CD4-positive, alpha-beta T cell treated with Interleukin-4 for 1 hour (primary cell): ENCODE measurements around the gene GRPR.
"Not testable (repeated sequence)": the region's sequence is repeated elsewhere in the genome, so short reads cannot be mapped to it uniquely, and the experiment has no call there.

ENCODE experiments used
- DNase-seq, 2 donors: peaks; one replicate each; pipeline ENCODE4 v3.0.0-alpha.2; 2020 to 2022

GRPR gene

GRCh38 chrX:16138108-16138427 lies 14.7 kb downstream of the GRPR start:
- peak in 1 of 2 donors; percentile 7 for DNase-seq

DNA sequence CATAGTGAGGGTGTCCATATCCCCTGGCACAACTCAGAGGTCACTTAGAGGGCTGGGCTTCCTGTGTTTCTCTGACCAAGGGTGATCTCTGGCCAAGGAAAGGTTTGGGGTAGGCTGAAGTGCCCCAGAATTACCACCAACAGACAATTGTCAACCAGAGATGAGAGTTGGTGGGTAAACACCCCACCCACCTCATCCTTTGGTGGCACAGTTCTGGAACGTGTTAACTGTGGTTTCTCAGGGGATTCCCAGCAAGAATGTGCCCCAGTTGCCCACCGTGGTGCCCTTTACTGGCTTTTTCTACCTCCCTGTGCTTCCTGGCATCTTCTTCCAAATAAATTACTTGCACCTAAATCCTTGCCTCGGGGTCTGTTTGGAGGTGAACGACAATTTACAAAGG lies 17.1 kb downstream of the GRPR start:
- no peak for DNase-seq

DNA sequence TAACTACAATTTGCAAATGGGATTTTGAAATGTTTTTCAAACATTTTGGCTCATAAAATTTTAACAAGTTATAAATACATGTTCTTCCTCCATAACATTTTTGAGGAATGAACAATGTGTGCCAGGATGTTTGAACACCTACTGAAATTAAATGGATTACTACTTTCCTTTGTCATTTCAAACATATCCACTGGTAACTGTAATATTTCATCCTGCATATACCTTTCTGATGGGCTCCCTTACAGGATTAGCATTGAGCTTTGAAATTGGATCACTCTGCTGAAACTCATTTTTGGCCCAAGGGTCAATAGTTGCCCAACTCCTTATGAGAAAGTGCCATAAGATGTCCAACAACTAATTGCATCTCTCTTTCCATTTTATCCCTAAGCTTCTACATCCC lies 17.6 kb downstream of the GRPR start:
- DNase-seq, result no peak

- DNase-seq, result no peak
These were observed 18.3 kb downstream of the GRPR start for GRCh38 chrX:16141422-16142245.

- no peak for DNase-seq
These were observed 18.8 kb downstream of the GRPR start for GRCh38 chrX:16142246-16142558.

DNA sequence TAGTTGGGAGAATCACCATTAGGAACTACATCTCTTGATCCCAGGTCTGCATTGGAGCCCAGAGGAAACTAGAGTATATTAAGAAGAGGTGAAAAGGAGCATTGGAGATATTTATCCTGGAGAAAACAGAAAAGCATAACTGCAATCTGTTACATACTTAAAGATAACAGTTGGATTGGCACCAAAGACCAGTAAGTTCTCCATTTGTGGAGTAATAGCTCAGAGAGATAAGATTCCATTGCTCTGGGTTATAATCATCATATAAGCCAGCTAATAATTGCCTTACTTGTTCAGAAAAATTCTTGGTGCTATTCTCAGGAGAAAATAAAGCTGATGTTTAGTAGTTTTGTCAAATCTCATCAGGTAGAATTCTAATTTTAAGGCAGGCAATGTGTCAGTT lies 20.6 kb downstream of the GRPR start:
- DNase-seq, result no peak

- DNase-seq, result no peak
These were observed 21.1 kb downstream of the GRPR start for GRCh38 chrX:16144420-16144819.

- DNase-seq, result not testable (repeated sequence)
These were observed 21.7 kb downstream of the GRPR start for GRCh38 chrX:16145093-16145492.

- no peak for DNase-seq
These were observed 22.3 kb downstream of the GRPR start for GRCh38 chrX:16145656-16146055.

- no peak for DNase-seq
These were observed 25.5 kb downstream of the GRPR start for GRCh38 chrX:16148896-16149295.

DNA sequence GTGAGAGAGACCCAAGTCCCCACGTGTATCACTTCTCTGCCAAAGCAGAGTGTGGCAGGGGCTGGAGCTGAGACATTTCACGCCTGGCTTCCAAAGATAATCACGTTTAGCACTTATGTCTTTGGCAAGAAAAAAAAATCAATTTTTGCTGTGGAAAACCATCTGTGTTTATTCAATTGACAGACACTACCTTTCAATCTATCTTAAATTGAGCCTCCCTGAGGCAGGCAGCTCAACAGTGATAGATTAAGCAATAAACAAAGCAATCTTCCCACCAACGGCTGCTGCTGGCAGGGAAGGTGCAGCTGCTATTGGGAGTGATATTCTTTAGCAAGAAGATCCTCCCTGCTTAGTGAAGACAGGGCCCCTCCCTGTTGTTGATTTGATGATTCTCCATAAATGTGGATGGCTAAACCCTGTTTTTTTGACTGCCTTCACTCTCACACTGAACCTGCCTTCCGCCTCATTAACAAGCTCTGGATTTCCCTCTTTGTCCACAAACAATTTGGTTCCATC lies 32.3 kb downstream of the GRPR start:
- no peak for DNase-seq

DNA sequence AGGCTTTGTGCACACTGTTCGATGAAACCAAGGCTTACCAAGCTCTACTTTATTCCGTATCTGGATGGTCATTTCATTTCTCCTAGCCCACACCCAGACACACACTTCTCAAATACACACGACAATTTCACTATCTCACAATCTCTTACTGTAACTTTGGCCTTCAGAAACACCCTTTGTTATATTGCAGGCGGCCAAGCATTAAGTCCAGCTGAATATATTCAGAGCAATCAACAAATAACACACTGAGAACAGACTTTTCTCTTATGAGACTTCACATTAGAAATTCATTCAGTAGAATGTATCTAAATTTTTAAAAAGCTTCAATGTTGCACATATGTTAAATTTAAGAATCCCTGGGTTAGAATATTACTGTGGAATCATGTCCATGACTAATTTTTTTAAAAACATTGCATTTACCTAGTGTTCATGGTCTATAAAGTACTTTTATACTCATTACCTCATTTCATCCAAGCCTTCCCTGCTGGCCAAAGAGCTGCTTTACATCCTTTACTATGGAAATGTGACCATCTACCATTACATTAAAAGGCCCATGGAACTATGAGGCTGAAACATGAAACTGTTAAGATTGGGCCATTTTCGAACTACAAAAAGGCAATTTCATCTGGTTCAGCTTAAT lies 33.4 kb downstream of the GRPR start:
- DNase-seq, result no peak

GRCh38 chrX:16160729-16161128 lies 37.4 kb downstream of the GRPR start:
- DNase-seq, result no peak

DNA sequence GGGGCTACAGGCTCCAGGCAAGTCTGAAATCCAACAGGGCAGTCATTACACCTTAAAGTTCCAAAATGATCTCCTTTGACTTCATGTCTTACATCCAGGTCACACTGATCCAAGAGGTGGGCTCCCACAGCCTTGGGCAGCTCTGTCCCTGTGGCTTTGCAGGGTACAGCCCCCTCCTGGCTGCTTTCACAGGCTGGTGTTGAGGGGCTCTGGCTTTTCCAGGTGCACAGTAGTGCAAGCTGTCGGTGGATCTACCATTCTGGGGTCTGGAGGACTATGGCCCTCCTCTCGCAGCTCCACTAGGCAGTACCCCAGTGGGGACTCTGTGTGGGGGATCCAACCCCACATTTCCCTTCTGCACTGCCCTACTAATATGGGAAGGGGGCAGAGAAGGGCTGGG lies 37.8 kb downstream of the GRPR start:
- not testable (repeated sequence) for DNase-seq

- no peak for DNase-seq
These were observed 39.0 kb downstream of the GRPR start for GRCh38 chrX:16162391-16162790.

- DNase-seq, result no peak
These were observed 41.4 kb downstream of the GRPR start for GRCh38 chrX:16164748-16165147.

GRCh38 chrX:16167181-16167580 lies 43.8 kb downstream of the GRPR start, which contains the start of gene MAGEB17:
Gene MAGEB17 (plus strand): TSS chrX:16167481. CDS start chrX:16170383, 2,902 bp downstream.
- no peak for DNase-seq

- DNase-seq, result no peak
These were observed 47.7 kb downstream of the GRPR start for GRCh38 chrX:16171039-16171438.

DNA sequence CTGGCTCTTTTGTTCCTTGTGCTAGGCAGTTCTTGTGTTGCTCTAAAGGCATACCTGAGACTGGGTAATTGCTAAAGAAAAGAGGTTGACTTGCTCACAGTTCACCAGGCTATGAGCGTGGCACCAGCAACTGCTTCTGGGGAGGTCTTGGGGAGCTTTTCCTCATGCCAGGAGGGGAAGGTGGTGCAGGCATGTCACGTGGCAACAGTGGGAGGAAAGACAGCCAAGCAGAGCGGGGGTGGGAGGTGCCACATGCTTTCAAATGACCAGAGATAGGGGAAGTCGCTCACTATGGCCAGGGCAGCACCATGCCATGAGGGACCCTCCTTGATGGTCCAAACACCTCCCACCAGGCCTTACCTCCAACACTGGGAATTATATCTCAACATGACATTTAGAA lies 48.6 kb downstream of the GRPR start:
- no peak for DNase-seq

- no peak for DNase-seq
These were observed 49.0 kb downstream of the GRPR start for GRCh38 chrX:16172391-16172790.

GRCh38 chrX:16175329-16176061 lies 52.1 kb downstream of the GRPR start:
- DNase-seq, result no peak

GRCh38 chrX:16177260-16177659 lies 53.9 kb downstream of the GRPR start:
- no peak for DNase-seq

- not testable (repeated sequence) for DNase-seq
These were observed 60.5 kb downstream of the GRPR start for GRCh38 chrX:16183843-16184242.

- peak in 1 of 2 donors; percentile 19 for DNase-seq
These were observed 62.4 kb downstream of the GRPR start for GRCh38 chrX:16185725-16186136.
